ENCODE data around the gene ELMO1.

The ELMO1 gene

DNA sequence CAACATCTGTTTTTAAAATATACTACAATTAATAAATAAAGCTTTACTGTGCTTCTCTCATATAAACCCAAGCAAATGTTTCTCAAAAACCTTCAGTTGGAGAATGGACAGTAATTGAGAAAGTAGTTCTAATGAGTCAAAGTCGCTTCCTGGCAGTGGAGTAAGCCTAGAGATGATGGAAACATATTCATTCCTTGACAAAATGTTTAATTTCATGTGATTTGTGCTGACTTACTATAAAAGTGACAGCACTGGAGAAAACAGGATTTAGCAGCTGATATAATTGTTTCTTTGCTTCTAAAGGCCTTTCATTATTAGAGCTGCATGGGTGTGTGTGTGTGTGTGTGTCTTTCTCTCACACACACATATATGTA is 9.0 kb downstream of the ELMO1 start:
- in situ Hi-C loops (cut with HindIII; ENCODE audit: low pct_ligation_motif_present, low pct_unique_long_range_greater_than_20kb, low sequenced_read_pairs), result no loop called here
- DNase-seq, result no peak

DNA sequence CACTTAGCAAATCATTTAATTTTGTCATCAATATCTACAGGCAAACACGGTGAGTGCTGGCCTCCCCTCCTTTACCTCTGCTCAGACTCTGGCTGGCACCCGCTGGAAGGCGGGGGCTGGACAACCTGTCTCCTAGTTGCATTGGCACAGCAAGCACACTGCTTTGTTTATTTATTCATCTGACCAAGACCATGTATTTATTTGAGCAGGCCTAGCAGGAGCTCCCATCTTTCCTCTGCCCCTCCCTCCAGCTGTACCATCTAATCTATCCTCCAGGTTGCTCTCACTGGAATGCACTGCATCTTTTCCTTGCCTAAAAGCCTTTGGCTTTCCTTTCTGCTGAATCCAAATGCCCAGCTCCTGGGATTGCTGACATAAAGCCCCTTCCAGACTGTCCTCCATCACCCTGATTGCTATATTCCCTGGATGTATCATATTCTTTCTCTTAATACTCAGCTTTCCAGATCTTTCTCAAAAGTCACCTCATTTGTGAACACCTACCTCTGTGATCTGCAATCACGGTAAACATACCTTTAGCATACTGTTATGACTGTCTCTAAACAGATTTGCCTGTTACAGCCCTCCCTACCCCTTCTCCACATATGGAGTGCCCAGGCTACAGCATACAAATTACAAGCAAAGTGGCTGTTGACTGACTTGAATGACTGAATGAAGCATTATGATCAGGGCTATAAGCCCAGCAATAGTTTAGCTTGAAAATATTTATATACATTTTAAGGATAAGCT is 9.6 kb downstream of the ELMO1 start:
- DNase-seq, result no peak
- in situ Hi-C loops (cut with HindIII; ENCODE audit: low pct_ligation_motif_present, low pct_unique_long_range_greater_than_20kb, low sequenced_read_pairs), result no loop called here

DNA sequence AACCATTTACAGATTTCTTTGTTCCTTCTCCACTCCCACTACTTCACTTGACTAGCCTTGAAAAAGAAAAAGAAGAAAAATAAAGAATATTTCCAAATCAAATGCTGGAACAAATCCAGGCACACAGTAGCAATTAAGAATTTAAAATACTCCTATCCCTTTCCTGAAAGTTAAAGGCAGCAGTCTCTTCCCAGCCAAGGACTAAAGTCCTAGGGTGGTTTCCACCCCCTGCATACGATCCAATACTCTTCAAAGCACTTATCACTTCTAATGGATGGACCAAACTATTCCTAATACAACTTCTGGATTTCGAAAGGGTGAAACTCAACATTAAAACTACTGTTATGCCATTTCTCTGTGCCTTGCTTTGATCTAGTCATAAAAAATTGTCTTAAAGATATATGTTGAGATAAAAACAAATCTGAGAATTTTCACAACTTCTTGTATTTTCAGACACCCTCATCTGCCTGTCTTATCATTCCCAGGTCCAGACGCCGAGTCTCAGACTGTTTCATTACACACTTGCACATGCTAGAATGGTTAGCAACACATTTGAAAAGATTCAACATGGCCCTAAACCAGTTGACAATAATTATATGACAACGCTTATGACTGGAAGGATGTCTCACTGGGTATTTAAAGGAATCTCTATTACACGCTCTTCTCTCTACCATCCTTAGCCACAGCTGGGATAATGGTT is 13.4 kb downstream of the ELMO1 start:
- in situ Hi-C loops (cut with HindIII; ENCODE audit: low pct_ligation_motif_present, low pct_unique_long_range_greater_than_20kb, low sequenced_read_pairs), result no loop called here
- no peak for DNase-seq

DNA sequence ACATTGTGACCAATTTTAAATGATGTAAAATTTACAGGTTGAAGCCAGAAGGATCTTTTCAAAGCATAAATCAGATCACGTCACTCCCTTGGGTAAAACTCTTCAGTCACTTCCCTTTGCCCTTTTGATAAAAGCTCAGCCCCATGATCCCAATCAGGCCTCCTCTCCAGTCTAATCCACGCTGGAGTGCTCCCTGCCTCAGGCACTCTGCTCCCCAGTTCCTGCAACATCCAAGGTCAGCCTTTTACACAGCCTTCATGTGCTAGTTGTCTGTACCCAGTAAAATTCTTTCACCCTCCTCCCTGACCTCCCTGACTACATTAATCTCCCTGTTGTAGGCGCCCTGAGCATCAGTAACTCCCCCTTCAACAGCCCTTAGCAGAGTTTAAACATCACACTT is 14.1 kb downstream of the ELMO1 start:
- no peak for DNase-seq
- in situ Hi-C loops (cut with HindIII; ENCODE audit: low pct_ligation_motif_present, low pct_unique_long_range_greater_than_20kb, low sequenced_read_pairs), result no loop called here

DNA sequence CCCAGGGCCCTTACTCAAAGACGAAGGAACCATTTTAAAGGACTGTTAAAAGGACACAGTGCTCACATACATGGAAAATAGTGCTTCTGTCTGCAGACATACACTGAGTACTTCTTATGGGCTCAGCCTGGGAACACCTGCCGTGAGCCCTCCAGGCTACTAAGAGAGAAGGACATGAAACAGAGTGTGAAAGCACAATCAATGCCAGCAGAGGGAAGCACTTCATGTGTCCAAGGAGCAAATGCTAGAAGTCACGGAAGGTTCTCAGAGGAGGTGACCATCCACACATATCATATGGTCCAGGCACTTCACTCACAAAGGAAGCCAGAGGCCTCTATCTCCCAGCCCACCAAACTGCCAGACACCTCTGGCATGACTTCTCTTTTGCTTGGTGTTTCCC is 15.5 kb downstream of the ELMO1 start:
- peak; percentile 2 for DNase-seq
- in situ Hi-C loops (cut with HindIII; ENCODE audit: low pct_ligation_motif_present, low pct_unique_long_range_greater_than_20kb, low sequenced_read_pairs), result no loop called here

DNA sequence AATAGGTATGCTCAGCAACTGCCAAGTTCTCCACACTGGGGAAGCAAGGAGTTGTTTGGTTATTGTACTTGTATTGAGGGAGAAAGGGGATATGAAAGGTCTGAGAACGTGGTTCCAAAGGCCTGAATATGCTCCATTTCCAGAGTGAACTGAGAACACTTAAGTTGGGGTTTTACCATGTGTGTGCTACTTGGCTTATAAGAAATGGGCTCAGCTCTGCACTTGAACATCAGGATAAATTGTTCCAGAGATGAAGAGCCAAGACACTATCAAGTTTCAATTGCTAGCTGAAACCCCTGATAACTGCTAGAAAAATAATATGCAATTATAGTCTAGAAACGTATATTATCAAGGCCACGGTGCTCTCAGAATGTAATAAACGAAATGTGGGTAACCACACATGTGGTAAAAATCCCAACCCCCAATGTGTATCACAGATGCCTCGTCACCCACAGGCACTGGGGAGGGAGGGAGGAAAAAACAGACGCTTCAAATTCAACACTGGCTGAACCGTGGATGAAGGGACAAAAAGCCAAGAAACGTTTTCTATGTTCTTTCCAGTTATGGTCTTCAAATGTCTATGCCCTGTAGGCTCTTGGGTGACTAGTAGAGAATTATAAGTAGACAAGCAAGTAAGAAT is 16.3 kb downstream of the ELMO1 start:
- no peak for DNase-seq

DNA sequence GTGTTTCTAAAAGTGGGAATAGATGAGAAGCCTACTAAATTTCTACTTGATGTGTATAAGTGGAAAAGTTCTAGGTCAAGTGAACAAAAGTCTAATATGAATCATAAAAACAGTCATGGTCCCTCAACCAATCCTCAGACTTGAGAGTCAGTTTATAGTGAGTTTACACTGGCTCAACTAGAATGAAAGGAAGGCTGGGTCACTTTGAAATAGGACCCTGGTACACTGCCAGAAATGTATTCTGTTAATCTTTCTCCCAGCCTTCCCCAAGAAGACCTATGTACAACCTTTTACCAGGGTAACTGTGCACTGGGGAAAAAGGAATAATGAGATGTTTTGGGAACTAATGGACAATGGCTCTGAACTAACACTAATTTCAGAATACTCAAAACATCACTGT is 17.3 kb downstream of the ELMO1 start:
- in situ Hi-C loops (cut with HindIII; ENCODE audit: low pct_ligation_motif_present, low pct_unique_long_range_greater_than_20kb, low sequenced_read_pairs), result no loop called here

More for the DNA sequence above, 16.3 kb downstream of the ELMO1 start:
- in situ Hi-C loops (cut with HindIII; ENCODE audit: low pct_ligation_motif_present, low pct_unique_long_range_greater_than_20kb, low sequenced_read_pairs), result no loop called here

DNA sequence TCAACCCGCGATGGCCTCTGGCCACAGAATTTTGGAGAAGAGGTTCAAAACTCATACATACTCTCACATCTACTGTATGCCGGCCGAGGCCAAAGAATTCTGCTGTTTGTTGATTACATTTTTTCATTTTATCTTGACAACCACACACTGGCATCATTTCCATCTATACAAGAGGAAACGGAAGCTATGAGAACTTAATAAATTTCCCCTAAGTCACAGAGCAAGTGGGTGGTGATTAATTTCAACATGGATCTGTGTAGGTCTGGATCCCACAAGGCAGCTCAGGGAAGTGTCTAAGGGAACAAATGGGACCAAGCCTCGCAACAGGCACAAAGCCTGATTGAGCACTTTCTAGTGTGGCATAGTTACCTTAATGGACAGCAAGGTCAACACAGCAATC is 18.0 kb downstream of the ELMO1 start:
- DNase-seq, result no peak
- in situ Hi-C loops (cut with HindIII; ENCODE audit: low pct_ligation_motif_present, low pct_unique_long_range_greater_than_20kb, low sequenced_read_pairs), result no loop called here

More for the DNA sequence above, 17.3 kb downstream of the ELMO1 start:
- DNase-seq, result no peak

DNA sequence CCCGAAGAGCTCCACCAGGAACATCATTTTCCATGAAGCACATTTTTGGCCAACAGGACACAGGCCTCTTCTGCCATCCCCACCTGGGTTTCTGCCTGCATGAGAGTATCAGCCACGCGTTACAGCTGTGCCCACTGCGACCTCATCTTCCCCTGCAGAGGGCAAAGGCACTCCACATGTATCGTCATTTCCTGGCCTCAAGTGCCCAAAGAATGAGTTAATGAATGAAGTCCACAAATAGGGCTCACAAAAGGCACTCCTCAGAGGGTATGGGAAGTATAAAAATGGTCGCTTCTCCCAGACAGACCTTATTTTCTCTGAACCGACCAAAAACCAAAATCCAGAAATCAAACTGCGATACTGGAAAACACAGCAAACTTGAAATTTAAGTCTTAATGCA is 18.5 kb downstream of the ELMO1 start:
- no peak for DNase-seq
- in situ Hi-C loops (cut with HindIII; ENCODE audit: low pct_ligation_motif_present, low pct_unique_long_range_greater_than_20kb, low sequenced_read_pairs), result no loop called here

DNA sequence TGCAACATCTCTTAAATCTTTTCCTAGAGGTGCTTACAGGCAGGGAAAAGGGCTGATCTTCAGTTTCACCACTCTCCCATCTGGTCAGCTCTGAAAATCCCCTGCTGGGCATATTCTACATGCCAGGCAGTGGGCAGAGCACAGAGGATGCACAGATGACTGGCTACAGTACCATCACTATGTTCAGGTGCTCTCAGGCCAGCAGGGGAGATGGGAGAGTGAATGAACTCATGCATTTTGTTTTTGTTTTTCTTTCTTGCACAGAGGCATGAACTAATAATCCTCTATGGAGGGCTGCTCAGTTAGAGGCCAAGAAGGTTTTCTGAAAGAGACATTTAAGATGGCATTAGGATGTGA is 19.3 kb downstream of the ELMO1 start:
- in situ Hi-C loops (cut with HindIII; ENCODE audit: low pct_ligation_motif_present, low pct_unique_long_range_greater_than_20kb, low sequenced_read_pairs), result no loop called here
- DNase-seq, result no peak

DNA sequence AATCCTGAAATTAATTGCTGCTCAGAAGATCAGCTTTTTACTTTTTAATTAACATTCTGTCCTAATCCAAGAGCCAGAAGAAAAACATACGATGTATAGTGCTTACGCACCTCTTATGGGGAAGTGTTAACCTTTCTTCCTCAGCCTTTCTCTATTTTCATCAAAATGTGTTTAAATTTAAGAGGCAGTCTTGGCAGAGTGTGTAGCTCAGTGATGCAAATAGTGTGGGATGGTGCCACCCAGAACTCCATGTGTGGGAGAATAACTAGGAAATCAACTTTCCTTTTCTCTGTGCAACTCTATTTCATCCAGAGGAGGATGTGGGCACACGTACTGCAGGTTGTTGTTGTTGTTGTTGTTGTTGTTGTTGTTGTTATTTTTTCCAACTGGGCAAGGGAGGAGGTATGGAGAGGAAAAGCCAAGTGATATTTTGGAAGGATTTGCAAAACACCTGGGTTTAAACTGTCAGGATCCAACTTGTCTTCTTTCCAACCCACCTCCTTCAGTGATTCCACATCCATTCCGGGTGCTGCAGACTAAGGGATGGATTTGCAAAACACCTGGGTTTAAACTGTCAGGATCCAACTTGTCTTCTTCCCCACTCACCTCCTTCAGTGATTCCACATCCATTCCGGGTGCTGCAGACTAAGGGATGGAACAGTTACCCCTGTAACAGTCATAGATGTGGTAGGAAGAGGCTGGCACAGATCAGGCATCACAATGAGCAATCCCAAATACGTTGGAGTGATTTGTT is 19.8 kb downstream of the ELMO1 start:
- in situ Hi-C loops (cut with HindIII; ENCODE audit: low pct_ligation_motif_present, low pct_unique_long_range_greater_than_20kb, low sequenced_read_pairs), result no loop called here

DNA sequence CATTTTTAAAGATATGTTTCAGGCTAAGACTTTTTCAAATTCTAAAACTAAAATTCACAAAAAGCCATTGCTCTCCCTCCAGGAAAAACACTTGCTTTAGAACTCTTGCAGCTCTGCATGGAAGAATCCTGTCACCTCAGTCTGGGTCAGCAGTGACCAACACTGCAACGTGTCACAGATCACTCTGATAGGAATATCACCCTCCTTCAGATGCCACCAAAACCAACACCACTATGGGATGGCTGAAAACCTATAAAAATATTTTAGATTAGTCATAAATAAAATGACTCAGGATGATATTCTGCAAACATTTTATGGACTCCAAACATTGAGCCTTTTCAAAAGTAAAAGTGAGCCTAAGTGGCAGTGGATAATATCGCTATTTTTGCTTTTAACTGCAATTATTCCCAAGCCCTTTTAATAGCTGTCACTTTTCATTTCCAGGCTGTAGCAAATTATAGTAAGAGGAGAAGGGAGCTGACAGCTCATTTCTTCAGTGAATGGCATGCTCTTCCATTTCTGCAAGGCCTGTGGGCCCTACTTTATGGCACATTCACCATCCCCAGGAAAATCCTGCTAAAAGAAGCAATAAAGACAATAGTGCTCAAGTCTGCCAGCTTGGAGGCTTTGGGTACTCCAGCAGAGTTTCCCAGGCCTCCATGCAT is 21.3 kb downstream of the ELMO1 start:
- no peak for DNase-seq

More for the DNA sequence above, 19.8 kb downstream of the ELMO1 start:
- DNase-seq, result no peak

DNA sequence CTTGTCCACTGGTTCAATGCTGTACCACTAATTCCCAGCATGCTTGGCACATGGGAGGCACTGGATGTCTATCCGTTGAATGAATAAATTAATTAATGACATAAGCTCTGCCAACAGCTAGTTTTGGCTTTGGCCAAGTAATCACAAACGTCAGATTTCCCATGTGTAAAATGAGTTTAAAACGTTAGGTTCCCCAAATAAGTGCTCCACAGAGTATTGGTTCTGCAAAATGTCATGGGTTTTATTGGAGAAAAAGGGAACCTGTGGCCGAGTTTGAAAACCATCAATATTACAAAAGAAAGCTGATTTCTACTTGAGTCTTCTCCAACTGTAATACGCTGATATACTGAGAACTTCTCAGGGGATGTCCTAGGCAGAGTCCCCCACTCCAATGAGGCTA is 23.2 kb downstream of the ELMO1 start:
- in situ Hi-C loops (cut with HindIII; ENCODE audit: low pct_ligation_motif_present, low pct_unique_long_range_greater_than_20kb, low sequenced_read_pairs), result no loop called here
- DNase-seq, result no peak

More for the DNA sequence above, 21.3 kb downstream of the ELMO1 start:
- in situ Hi-C loops (cut with HindIII; ENCODE audit: low pct_ligation_motif_present, low pct_unique_long_range_greater_than_20kb, low sequenced_read_pairs), result no loop called here

DNA sequence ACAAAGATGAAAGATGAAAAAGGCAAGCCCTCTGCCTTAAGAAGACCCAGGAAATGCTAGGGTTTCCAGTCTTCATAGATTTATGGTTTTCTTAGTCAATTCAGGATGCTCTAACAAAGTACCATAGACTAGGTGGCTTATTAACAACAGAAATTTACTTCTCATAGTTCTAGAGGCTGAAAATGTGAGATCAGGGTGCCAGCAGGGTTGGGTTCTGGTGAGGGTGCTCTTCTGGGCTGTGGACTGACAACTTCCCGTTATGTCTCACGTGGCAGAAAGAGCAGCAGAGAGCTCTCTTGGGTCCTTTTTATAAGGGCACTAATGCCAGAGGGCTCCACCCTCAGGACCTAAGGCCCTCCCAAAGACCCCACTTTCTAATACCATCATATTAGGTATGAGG is 23.7 kb downstream of the ELMO1 start:
- no peak for DNase-seq
- in situ Hi-C loops (cut with HindIII; ENCODE audit: low pct_ligation_motif_present, low pct_unique_long_range_greater_than_20kb, low sequenced_read_pairs), result no loop called here

DNA sequence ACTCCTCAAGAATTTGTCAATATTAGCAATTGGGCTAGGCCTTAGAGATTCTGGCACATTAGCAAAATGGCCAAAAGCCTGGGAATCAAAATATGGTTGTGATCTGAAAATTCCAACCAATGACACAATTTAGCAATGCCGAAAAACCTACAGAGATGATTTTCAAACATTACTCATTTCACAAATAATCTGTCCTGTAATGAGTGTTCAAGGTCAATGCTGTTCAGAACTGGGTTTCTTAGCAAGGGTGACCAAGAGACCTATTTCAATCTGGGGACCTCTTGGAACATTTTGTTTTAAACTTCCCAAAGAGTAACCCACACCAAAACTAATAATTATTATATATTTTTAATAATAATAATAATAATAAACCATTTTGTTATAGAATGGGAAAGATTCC is 24.1 kb downstream of the ELMO1 start:
- in situ Hi-C loops (cut with HindIII; ENCODE audit: low pct_ligation_motif_present, low pct_unique_long_range_greater_than_20kb, low sequenced_read_pairs), result no loop called here
- no peak for DNase-seq

DNA sequence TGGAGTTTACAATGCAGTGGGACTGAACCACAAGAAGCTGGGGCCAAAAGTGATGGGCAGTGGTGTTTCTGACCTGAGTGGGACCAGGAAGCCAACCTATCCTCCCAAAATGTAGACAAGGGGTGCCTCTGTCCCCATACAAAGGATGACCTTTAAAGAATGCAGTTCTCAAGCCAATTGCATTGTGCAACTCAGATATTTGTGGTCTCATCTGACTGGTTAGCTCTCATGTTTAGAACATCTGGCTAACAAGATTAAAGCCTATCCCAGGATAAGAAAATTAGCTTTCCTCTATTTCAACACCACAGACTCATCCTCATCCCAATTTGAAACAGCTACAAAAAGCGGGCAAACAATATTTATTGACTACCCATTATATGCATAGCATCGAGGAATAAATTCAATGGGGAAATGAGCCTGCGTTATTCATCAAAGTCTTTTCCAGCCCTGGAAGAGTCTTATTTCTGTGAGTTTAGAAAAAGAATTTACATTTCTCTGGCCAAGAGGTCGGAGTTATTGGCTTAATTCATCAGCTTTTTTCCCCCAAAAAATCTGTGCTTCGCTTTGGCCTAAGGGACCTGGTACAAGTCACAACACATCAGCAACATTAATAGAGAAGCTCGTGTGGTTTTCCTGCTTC is 26.7 kb downstream of the ELMO1 start:
- no peak for DNase-seq
- in situ Hi-C loops (cut with HindIII; ENCODE audit: low pct_ligation_motif_present, low pct_unique_long_range_greater_than_20kb, low sequenced_read_pairs), result no loop called here

DNA sequence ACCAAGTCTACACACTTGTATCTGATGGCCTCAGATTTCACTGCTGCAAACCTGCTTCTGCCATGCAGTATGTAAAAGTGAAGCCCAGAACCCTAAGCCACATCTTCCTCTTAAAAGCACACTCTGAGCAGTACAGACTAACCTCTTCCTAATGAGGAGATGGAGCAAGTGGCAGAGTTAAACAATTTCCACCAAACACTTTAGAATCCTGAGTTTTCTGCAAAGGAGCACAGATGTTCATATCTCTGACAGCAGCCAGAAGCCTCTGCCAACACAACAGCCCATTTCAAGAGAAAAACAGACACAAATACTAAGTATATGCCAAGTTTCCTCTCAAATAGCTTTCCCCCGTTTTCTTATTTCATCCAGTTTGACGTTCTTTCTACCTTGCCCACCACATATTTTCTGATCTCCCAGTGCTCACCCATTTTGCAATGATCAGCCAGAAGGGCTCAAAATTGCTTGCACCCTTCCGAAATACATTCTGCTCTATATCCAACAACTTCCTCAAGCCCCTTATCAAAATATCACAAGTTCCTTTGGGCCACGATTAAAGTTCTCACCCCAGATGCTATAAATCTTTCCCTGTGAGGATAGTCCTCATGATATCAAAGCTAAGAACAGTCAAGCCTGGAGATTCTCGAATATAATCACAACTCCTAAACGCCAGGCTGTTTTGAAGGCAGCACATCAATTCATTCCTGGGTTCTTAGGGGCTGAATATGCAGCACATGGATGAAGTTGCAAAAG is 27.5 kb downstream of the ELMO1 start:
- in situ Hi-C loops (cut with HindIII; ENCODE audit: low pct_ligation_motif_present, low pct_unique_long_range_greater_than_20kb, low sequenced_read_pairs), result no loop called here
- DNase-seq, result no peak

DNA sequence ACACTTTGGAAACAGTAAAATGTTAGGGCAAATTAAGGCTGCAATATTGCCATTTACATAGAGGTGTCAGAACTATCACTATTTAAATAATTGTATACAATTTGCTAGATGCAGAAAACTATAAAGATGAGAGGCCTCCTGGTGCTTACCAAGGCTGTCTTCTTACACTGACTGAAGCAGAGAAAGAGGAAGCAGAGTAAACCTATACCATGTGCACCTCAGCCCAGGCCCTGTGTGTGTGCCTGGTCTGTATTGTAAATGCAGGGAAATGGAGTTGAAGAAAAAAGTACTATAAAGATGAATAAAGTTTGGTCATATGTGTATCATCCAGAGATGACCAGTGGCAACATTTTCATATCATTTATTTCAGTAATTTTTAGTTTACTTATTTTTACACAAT is 29.2 kb downstream of the ELMO1 start:
- no peak for DNase-seq
- in situ Hi-C loops (cut with HindIII; ENCODE audit: low pct_ligation_motif_present, low pct_unique_long_range_greater_than_20kb, low sequenced_read_pairs), result no loop called here

Data from ACHN (cell line).